ENCODE measurements around the gene CFAP43. TPM values are rescaled to one million over a fixed set of nuclear protein-coding genes. Genes with fewer than 3 reads are reported as not detected.
A peak's percentile ranks its signal among the peaks of the same experiment; 100 is the strongest.

The CFAP43 gene
- under 1 TPM; 0.34 to 0.40 TPM for total RNA-seq
- long read RNA-seq: 0 reads

- DNase-seq (peak; percentile 98 to 99), ATAC-seq (peak; percentile 100)
- intact Hi-C loops (cut with DNase I, micrococcal nuclease): no loop called here
Observed at GRCh38 chr10:104231784-104232612, at the start of gene CFAP43. CFAP43 (minus strand) TSS chr10:104232364; CDS start chr10:104232246, 118 bp downstream.

GRCh38 chr10:104281694-104282093 is 49.5 kb upstream of the CFAP43 start:
- DNase-seq (no peak), ATAC-seq (no peak)
- intact Hi-C loops (cut with DNase I, micrococcal nuclease): no loop called here

DNA sequence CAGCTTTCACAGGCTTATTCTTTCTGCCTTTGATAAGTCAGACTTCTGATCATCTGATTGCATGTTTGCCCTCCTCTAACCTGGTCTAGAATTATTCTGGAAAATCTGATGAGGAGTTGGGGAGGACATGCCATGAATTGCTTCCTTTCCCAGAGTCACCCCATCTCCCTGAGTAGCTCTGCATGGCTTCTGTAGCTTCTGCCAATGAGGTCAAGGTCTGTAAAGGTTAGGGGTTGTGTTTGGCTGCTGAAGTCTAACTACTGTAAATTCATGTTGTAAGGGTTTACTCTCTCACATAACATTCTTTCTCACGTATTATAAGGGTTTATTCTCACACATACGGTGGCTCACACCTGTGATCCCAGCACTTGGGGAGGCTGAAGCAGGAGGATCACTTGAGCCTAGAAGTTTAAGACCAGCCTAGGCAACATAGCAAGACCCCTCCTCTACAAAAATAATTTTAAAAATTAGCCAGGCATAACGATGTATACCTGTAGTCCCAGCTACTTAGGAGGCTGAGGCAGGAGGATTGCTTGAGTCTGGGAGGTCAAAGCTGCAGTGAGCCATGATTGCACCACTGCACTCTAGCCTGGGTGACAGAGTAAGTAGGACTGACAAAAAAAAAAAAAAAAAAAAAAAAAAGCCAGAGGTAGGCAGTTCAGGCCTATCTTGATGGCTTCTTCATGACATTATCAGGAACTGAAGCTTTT is 47.5 kb upstream of the CFAP43 start:
- no peak for DNase-seq
- ATAC-seq: no peak
- intact Hi-C loops (cut with DNase I, micrococcal nuclease): no loop called here

GRCh38 chr10:104277785-104278184 is 45.6 kb upstream of the CFAP43 start:
- ATAC-seq (peak; percentile 53), DNase-seq (peak; percentile 52 to 58)
- intact Hi-C loops (cut with DNase I, micrococcal nuclease): no loop called here

GRCh38 chr10:104276192-104276591 is 44.0 kb upstream of the CFAP43 start:
- intact Hi-C loops (cut with DNase I, micrococcal nuclease): no loop called here
- no peak for ATAC-seq
- no peak for DNase-seq

GRCh38 chr10:104274762-104275721 is 42.9 kb upstream of the CFAP43 start:
- peak; percentile 42 to 71 for DNase-seq
- ATAC-seq: peak; percentile 88
- intact Hi-C loops (cut with DNase I, micrococcal nuclease): no loop called here

DNA sequence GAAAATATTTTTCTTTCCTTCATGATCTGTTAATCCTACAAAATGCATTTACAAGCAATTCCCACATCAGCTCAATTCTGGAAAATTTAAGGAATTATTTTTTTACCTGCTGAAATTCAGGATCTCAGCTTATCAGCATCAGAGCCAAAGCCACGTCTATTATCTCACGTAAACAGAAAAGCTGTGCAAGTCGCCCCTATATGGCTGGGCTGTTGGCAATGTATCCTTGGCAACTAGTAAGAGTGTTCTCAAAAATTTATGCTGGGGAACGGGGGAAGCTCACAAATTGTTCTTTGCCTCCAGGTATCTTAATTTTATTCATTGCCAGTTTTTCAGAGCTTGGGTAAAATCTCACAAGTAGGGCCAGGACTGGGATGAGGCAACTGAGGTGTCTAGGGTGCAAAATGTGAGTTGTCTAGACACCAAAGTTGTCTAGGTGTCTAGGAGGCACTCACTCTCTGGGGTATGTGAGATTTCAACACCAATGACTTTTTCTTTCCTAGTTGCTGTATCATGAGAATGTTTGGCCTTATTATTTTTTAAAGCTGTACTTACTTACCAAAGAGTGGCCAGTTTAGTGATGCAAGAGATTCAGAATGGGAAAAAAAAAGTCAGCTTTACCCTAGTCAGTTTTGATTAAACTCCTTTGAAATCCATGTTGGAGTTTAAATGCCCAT is 41.9 kb upstream of the CFAP43 start:
- no peak for ATAC-seq
- intact Hi-C loops (cut with DNase I, micrococcal nuclease): no loop called here
- no peak for DNase-seq

GRCh38 chr10:104273286-104273685 is 41.1 kb upstream of the CFAP43 start:
- DNase-seq: no peak
- ATAC-seq: no peak
- intact Hi-C loops (cut with DNase I, micrococcal nuclease): no loop called here

- peak; percentile 99 for ATAC-seq
- intact Hi-C loops (cut with DNase I, micrococcal nuclease): no loop called here
- DNase-seq: peak; percentile 98 to 100
Observed at GRCh38 chr10:104268713-104269645, 36.8 kb upstream of the CFAP43 start, which contains the start of gene GSTO2. GSTO2 (plus strand) TSS chr10:104269184; CDS start chr10:104274916, 5,732 bp downstream.

DNA sequence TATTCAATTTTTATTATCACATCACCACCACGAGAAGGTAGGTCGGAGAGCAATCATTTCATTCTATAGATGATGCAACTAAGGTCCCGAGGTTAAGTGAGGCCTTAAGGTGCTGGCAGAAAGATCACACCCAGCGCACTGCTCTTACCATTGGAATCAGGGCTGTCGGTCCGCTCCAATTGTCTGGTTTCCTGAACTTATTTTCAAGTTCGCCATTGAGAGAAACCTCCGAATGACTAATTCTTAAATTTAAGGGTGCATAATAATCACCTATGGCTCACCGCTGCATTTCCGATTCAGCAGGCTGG is 36.2 kb upstream of the CFAP43 start:
- DNase-seq: no peak
- peak; percentile 12 for ATAC-seq
- intact Hi-C loops (cut with DNase I, micrococcal nuclease): no loop called here

DNA sequence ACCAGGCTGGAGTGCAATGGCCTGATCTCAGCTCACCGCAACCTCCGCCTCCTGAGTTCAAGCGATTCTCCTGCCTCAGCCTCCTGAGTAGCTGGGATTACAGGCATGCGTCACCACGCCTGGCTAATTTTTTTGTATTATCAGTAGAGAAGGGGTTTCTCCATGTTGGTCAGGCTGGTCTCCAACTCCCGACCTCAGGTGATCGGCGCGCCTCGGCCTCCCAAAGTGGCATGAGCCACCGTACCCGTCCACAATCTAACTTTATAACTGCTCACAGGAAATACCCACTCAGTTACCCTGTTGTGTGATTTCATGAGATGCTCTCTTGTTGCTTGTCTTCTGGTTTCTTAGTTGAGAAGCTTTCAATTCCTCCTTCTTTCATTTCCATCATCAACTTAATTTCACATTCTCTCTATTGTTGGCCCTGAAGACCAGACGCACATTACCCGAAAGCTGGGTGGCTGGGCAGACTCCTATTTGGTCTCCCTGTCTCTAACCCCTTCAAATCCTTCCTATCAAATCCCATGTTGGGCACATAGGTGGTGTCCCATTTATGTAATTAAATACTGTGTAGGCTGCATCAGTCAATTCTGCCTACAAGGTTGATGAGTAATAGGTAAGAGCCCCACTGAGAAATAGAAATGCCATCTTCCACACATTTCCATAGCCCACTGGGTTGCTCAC is 35.7 kb upstream of the CFAP43 start:
- ATAC-seq: no peak
- intact Hi-C loops (cut with DNase I, micrococcal nuclease): no loop called here
- no peak for DNase-seq

GRCh38 chr10:104264783-104265182 is 32.6 kb upstream of the CFAP43 start:
- DNase-seq (no peak), ATAC-seq (no peak)
- intact Hi-C loops (cut with DNase I, micrococcal nuclease): no loop called here

DNA sequence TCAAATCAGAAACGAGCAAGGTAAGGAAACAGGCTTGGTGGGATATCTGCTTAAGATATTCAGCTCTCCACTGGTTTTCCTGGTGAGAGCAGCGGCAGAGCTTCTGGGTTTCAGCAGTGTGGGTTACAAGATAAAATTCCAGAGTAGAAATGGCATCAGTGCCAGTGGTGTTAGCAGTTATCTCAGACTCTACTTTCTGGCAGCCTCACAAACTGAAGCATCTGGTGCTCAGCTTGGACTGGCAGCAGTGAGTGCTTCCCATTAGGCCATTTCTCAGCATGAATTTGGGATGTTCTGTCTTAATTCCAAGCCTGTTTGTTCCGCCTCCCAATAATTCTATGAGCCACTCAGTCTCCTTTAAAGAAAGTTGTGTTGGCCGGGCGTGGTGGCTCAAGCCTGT is 29.9 kb upstream of the CFAP43 start:
- intact Hi-C loops (cut with DNase I, micrococcal nuclease): no loop called here
- DNase-seq (no peak), ATAC-seq (no peak)

- intact Hi-C loops (cut with DNase I, micrococcal nuclease): no loop called here
- ATAC-seq (no peak), DNase-seq (no peak)
Observed at GRCh38 chr10:104260775-104261115, 28.6 kb upstream of the CFAP43 start.

DNA sequence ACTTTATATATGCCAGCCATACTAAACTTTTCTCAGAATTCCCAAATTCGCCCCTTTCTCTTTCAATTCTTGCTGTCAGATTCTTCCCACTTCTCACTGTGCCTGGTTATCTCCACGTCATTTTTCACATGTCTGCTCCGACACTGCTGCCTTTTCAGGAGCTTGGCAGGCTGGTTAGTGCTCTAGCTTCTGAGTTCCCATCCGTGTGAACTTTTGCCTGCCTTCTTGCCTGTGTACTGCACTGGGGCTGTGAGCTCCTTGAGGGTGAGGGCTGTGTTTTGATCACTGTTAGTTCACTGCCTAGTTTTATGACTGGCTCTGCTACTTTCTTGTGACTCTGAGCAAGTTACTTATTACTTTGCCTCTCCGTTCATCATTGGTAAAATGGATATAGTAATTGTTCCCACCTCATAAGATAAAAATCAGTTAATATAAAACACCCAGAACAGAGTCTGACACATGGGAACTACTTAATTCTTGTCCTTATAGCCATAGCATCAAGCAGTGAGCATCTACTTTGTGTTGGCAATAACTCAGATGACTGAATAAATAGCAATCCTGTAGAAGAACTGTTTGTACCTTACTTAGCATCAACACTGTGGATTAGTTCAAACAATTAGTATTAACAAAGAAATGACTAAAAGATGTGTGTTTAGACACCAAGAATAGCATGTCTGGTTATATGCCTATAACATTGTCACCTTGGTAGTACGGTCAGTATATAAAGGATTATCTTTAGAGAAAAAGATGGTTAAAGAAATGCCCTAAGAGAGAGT is 28.0 kb upstream of the CFAP43 start:
- DNase-seq (no peak), ATAC-seq (no peak)
- intact Hi-C loops (cut with DNase I, micrococcal nuclease): no loop called here

DNA sequence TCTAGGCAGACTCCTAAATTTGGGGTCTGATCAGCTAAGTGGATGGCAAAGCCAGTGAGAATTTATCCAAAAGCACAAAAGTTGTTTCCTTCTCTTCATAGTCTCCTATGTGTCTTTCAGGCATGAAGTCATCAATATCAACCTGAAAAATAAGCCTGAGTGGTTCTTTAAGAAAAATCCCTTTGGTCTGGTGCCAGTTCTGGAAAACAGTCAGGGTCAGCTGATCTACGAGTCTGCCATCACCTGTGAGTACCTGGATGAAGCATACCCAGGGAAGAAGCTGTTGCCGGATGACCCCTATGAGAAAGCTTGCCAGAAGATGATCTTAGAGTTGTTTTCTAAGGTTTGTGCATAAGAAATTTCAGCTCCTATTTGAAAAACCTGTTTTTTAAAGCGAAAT is 27.3 kb upstream of the CFAP43 start:
- DNase-seq (no peak), ATAC-seq (no peak)
- intact Hi-C loops (cut with DNase I, micrococcal nuclease): no loop called here

- intact Hi-C loops (cut with DNase I, micrococcal nuclease): no loop called here
- no peak for ATAC-seq
- DNase-seq: no peak
Observed at GRCh38 chr10:104258209-104258608, 26.0 kb upstream of the CFAP43 start.

Data from left colon (tissue), 2 donors.